Measurements from ENCODE around the gene IRAK1. TPM values are rescaled to one million over a fixed set of nuclear protein-coding genes. Genes with fewer than 3 reads are reported as not detected.

The IRAK1 gene
- total and polyA plus RNA-seq, 2 of the 8 experiments (the other 6 are each of a cell fraction or from before 2014, with no cell fraction given): 26.6 to 41.7 TPM

GRCh38 chrX:154014429-154015380 lies 5.0 kb downstream of the IRAK1 start:
- no peak overlapping the region for H3K4me3 ChIP-seq (ENCODE audit: extremely low read depth in 1 of 4, insufficient read depth in 2 of 4, low read depth in 3 of 4, low read length in 4 of 4)
- TF ChIP-seq HDAC2 (IDR thresholded peaks at IDR 0.05; ENCODE audit: borderline replicate concordance in 1 of 2, low read depth in 2 of 2, low read length in 2 of 2) (no peak), TBP (IDR thresholded peaks at IDR 0.05; ENCODE audit: low read depth, low read length) (no peak), GABPA (IDR thresholded peaks at IDR 0.05; ENCODE audit: borderline replicate concordance, insufficient read depth, low read length) (no peak), JUN (IDR thresholded peaks at IDR 0.05; ENCODE audit: low read depth, low read length) (no peak), POLR2AphosphoS5 (IDR thresholded peaks at IDR 0.05; ENCODE audit: low read depth, low read length) (no peak), SP1 (IDR thresholded peaks at IDR 0.05; ENCODE audit: low read depth, low read length) (no peak), CHD1 (IDR thresholded peaks at IDR 0.05; ENCODE audit: low read depth, low read length) (no peak)

More at GRCh38 chrX:154014429-154015380, 5.0 kb downstream of the IRAK1 start:
- H3K27ac ChIP-seq (ENCODE audit: low read depth, low read length): no peak overlapping the region
- no peak overlapping the region for H3K18ac ChIP-seq (ENCODE audit: extremely low read depth, low read length)
- no peaks in the 10 kb centered on the region for H4K20me1 ChIP-seq (replicated peaks in 1 of 2; ENCODE audit: control insufficient read depth in 1 of 2, insufficient read depth in 2 of 2, low read length in 2 of 2)
- H4K91ac ChIP-seq (replicated peaks; ENCODE audit: insufficient read length, low read length): no peak overlapping the region
- WGBS, 2 experiments (ENCODE audit: extremely low coverage in 1 of 2, insufficient coverage in 1 of 2, insufficient read length in 1 of 2, insufficient replicate concordance in 2 of 2, low coverage in 1 of 2, low lambda C conversion rate in 2 of 2, missing lambda C conversion rate in 1 of 2): 89% methylated on average over 21 of the region's 24 CpGs; no CpG with 5 or more reads in 1 of the 2 experiments
- no peak overlapping the region for H2BK12ac ChIP-seq (ENCODE audit: low read depth, low read length)
- no peak overlapping the region for H2AFZ ChIP-seq (ENCODE audit: low read length)
- no peaks in the 10 kb centered on the region for H3K9me3 ChIP-seq (ENCODE audit: insufficient read depth in 2 of 2, low read depth in 1 of 2, low read length in 1 of 2)
- H2BK120ac ChIP-seq (replicated peaks; ENCODE audit: low read depth, low read length): no peak overlapping the region
- H2BK20ac ChIP-seq (ENCODE audit: low read length): no peak overlapping the region
- FAIRE-seq (no peak), DNase-seq (ENCODE audit: low read depth in 1 of 2, low spot score in 2 of 2) (no peak)
- no peak overlapping the region; the same call in 1 of the 2 replicates for H4K8ac ChIP-seq (ENCODE audit: extremely low read depth, insufficient read depth, low read length)
- H3K56ac ChIP-seq (replicated peaks; ENCODE audit: insufficient read length, low read depth, low read length): no peak overlapping the region
- H3K23ac ChIP-seq (ENCODE audit: insufficient read length): no peak overlapping the region
- H3K36me3 ChIP-seq (ENCODE audit: control insufficient read depth in 2 of 4, insufficient read depth in 4 of 4, low read length in 3 of 4): peaks cover 2 to 11% (median 7%) of the 10 kb centered on the region in 4 experiments; a peak in 3 of 8 replicates
- H3K23me2 ChIP-seq (ENCODE audit: low read depth, low read length): no peaks in the 10 kb centered on the region; the same call in 1 of the 2 replicates
- H4K5ac ChIP-seq (ENCODE audit: insufficient read length, low read depth, low read length): no peak overlapping the region
- peaks cover 0 to 7% (median 3%) of the 10 kb centered on the region in 4 experiments; a peak in 4 of 7 replicates for H3K4me1 ChIP-seq (replicated peaks in 1 of 4; ENCODE audit: control insufficient read depth in 3 of 4, insufficient read depth in 4 of 4, low read length in 3 of 4)
- no peak overlapping the region for H2AK5ac ChIP-seq (ENCODE audit: low read depth, low read length)
- CTCF ChIA-PET (ENCODE audit: partially characterized antibody): interaction anchor here (1.0 to 4.1 kb wide), 14 partner anchors 12 to 227 kb away, joined by 3 to 29 read pairs (median 5); partner anchors contain the start of genes HCFC1 and TMEM187
- H3K4ac ChIP-seq (replicated peaks; ENCODE audit: insufficient read length, low read depth, low read length): no peak overlapping the region
- H3K27me3 ChIP-seq (replicated peaks in 1 of 4; ENCODE audit: control insufficient read depth in 3 of 4, extremely low read depth in 1 of 4, insufficient read depth in 3 of 4, low read length in 3 of 4): no peaks in the 10 kb centered on the region
- no peak overlapping the region for H2BK15ac ChIP-seq (ENCODE audit: low read length)
- H2BK5ac ChIP-seq (ENCODE audit: low read depth, low read length): no peak overlapping the region
- H3K14ac ChIP-seq (ENCODE audit: insufficient read length): no peak overlapping the region
- no peaks in the 10 kb centered on the region for H3K79me1 ChIP-seq (ENCODE audit: low read depth, low read length)
- POLR2A ChIA-PET (ENCODE audit: partially characterized antibody): interaction anchor here (0.8 to 2.9 kb wide), 6 partner anchors 12 to 57 kb away, joined by 3 to 15 read pairs (median 5); partner anchors contain the start of genes HCFC1 and TMEM187
- no peak overlapping the region for H3K9ac ChIP-seq (replicated peaks in 1 of 4; ENCODE audit: extremely low read depth in 1 of 4, low read depth in 3 of 4, low read length in 3 of 4)
- H3K79me2 ChIP-seq (ENCODE audit: control insufficient read depth in 1 of 2, insufficient read depth in 2 of 2, low read length in 2 of 2): no peaks in the 10 kb centered on the region
- H3K4me2 ChIP-seq (ENCODE audit: insufficient read depth in 1 of 2, low read depth in 2 of 2, low read length in 2 of 2): no peak overlapping the region
